HepG2 (cell line): ENCODE measurements around the gene CSNK1A1. TPM values are rescaled to one million over a fixed set of nuclear protein-coding genes. Genes with fewer than 3 reads are reported as not detected.
A peak's percentile ranks its signal among the peaks of the same experiment; 100 is the strongest.

ENCODE experiments used
- GPBP1L1 ChIP-seq: sonication (generic); formaldehyde crosslinking; IDR thresholded peaks from 2 replicates; pipeline ENCODE4 v1.5.0; 2020; ENCODE audit warnings: mild to moderate bottlenecking, missing genetic modification reagents
- JARID2 ChIP-seq: sonication (generic); formaldehyde crosslinking; IDR thresholded peaks from 2 replicates; pipeline ENCODE4 v1.8.1; 2023; ENCODE audit warnings: missing genetic modification reagents, inconsistent platforms; ENCODE audit not compliant: insufficient replicate concordance
- NFE2L1 ChIP-seq: sonication (generic); formaldehyde crosslinking; IDR thresholded peaks from 2 replicates; pipeline ENCODE4 v1.4.0; 2020; ENCODE audit warnings: missing genetic modification reagents, mild to moderate bottlenecking, borderline replicate concordance
- PBX3 ChIP-seq: sonication (generic); formaldehyde crosslinking; IDR thresholded peaks from 2 replicates; pipeline ENCODE4 v1.8.1; 2023; ENCODE audit warnings: missing genetic modification reagents, inconsistent platforms, borderline replicate concordance
- SP1 ChIP-seq, 2 experiments: fragments of 450-650 bp in 1 of 2; sonication (generic) in 1 of 2; formaldehyde crosslinking in 1 of 2; IDR thresholded peaks; 2 replicates each; pipeline versions ENCODE4 v1.4.0 to v1.6.1; 2016 to 2020; ENCODE audit warnings: missing genetic modification reagents in 1 of 2
- SYNCRIP ChIP-seq: fragments of 200-400 bp; formaldehyde crosslinking; IDR thresholded peaks from 2 replicates; pipeline ENCODE4 v1.6.1; 2018; ENCODE audit warnings: mild to moderate bottlenecking, low read depth, low read length; ENCODE audit not compliant: insufficient read depth
- TFDP2 ChIP-seq: sonication (generic); formaldehyde crosslinking; IDR thresholded peaks from 2 replicates; pipeline ENCODE4 v1.4.0; 2020; ENCODE audit warnings: missing genetic modification reagents
- THAP9 ChIP-seq: sonication (generic); formaldehyde crosslinking; IDR thresholded peaks from 2 replicates; pipeline ENCODE4; 2020; ENCODE audit warnings: missing genetic modification reagents, mild to moderate bottlenecking, borderline replicate concordance
- ZBTB1 ChIP-seq: sonication (generic); formaldehyde crosslinking; IDR thresholded peaks from 2 replicates; pipeline ENCODE4 v1.4.0; 2020; ENCODE audit warnings: missing genetic modification reagents, borderline replicate concordance
- ZBTB14 ChIP-seq: sonication (generic); formaldehyde crosslinking; IDR thresholded peaks from 2 replicates; pipeline ENCODE4 v1.4.0; 2020; ENCODE audit warnings: missing genetic modification reagents
- ZBTB7A ChIP-seq: sonication (generic); formaldehyde crosslinking; IDR thresholded peaks from 2 replicates; pipeline ENCODE4 v1.8.0; 2022; ENCODE audit warnings: mild to moderate bottlenecking, missing genetic modification reagents
- ZFAT ChIP-seq: sonication (generic); formaldehyde crosslinking; conservative IDR thresholded peaks from 2 replicates; pipeline ENCODE4 v1.8.1; 2023; ENCODE audit warnings: missing genetic modification reagents, inconsistent platforms
- ZFP62 ChIP-seq: sonication (generic); formaldehyde crosslinking; IDR thresholded peaks from 2 replicates; pipeline ENCODE4 v1.4.0; 2020; ENCODE audit warnings: missing genetic modification reagents
- ZFP82 ChIP-seq: sonication (generic); formaldehyde crosslinking; IDR thresholded peaks from 2 replicates; pipeline ENCODE4 v1.5.1; 2020; ENCODE audit warnings: mild to moderate bottlenecking, missing genetic modification reagents, borderline replicate concordance
- ZFY ChIP-seq: sonication (generic); formaldehyde crosslinking; IDR thresholded peaks from 2 replicates; pipeline ENCODE4 v1.4.0; 2020; ENCODE audit warnings: missing genetic modification reagents
- ZNF619 ChIP-seq: sonication (generic); formaldehyde crosslinking; IDR thresholded peaks from 2 replicates; pipeline ENCODE4 v1.4.0; 2020; ENCODE audit warnings: mild to moderate bottlenecking, missing genetic modification reagents
- ZNF768 ChIP-seq: sonication (generic); formaldehyde crosslinking; IDR thresholded peaks from 2 replicates; pipeline ENCODE4 v1.4.0; 2020; ENCODE audit warnings: missing genetic modification reagents
- ZSCAN25 ChIP-seq: sonication (generic); formaldehyde crosslinking; IDR thresholded peaks from 2 replicates; pipeline ENCODE4 v1.8.0; 2022; ENCODE audit warnings: mild to moderate bottlenecking, missing genetic modification reagents
- polyA plus RNA-seq, 8 experiments: library from polyadenylated mRNA; depleted of rRNA in 3 of 8; stranded (reverse) in 7 of 8; unstranded in 1 of 8; fragments of >200 nt; fragmentation: Illumina TruSeq in 4 of 8; extraction: Trizol in 4 of 8; gene quantifications; 2 replicates each; pipeline versions ENCODE4 v1.2.1 to v1.2.3, GENCODE V29; 2011 to 2016; ENCODE audit warnings: low read depth in 4 of 8, missing spikeins in 1 of 8, mixed read lengths in 1 of 8; ENCODE audit not compliant: insufficient read depth in 1 of 8
- total RNA-seq, 5 experiments: library from RNA; depleted of rRNA; stranded (reverse); fragments of >200 nt; fragmentation: Illumina TruSeq; extraction: Trizol; gene quantifications; 2 replicates each; pipeline ENCODE4 v1.2.3, GENCODE V29; 2016; ENCODE audit warnings: low read depth in 1 of 5
- TF ChIP-seq, protein P1 (sequence below): IDR thresholded peaks from 2 replicates; pipeline ENCODE4 v1.6.1; 2012; ENCODE audit warnings: inconsistent platforms
- TF ChIP-seq, protein P2 (sequence below): sonication (generic); formaldehyde crosslinking; IDR thresholded peaks from 2 replicates; pipeline ENCODE4 v1.5.0; 2020; ENCODE audit warnings: mild to moderate bottlenecking, missing genetic modification reagents

Gene CSNK1A1
- total and polyA plus RNA-seq, 2 of the 13 experiments (the other 11 are each of a cell fraction or from before 2014, with no cell fraction given) = 89.0 to 149 TPM

GRCh38 chr5:149474198-149474597, 77.0 kb downstream of the CSNK1A1 start (continued):
- TF ChIP-seq ZFP62 (CRISPR knock-in tag) (no peak), GPBP1L1 (CRISPR knock-in tag) (no peak), ZBTB14 (CRISPR knock-in tag) (no peak), ZBTB1 (no peak), SYNCRIP (no peak), PBX3 (CRISPR knock-in tag) (no peak), ZFP82 (CRISPR knock-in tag) (no peak), TFDP2 (CRISPR knock-in tag) (peak; percentile 42; the same call in 1 of the 2 replicates), ZSCAN25 (no peak), ZBTB7A (CRISPR knock-in tag) (0 out of 2 replicates have a peak, but pooled peaks have one; percentile 23), NFE2L1 (CRISPR knock-in tag) (no peak), ZNF768 (CRISPR knock-in tag) (0 out of 2 replicates have a peak, but pooled peaks have one; percentile 19), THAP9 (CRISPR knock-in tag) (no peak), ZNF619 (CRISPR knock-in tag) (no peak), JARID2 (CRISPR knock-in tag) (no peak), SP1 (IDR thresholded peaks at IDR 0.05) (no peak), SP1 (CRISPR knock-in tag; IDR thresholded peaks at IDR 0.05) (no peak), ZFY (CRISPR knock-in tag) (peak; percentile 56), ZFAT (CRISPR knock-in tag) (no peak)
- TF ChIP-seq, protein P1, sequence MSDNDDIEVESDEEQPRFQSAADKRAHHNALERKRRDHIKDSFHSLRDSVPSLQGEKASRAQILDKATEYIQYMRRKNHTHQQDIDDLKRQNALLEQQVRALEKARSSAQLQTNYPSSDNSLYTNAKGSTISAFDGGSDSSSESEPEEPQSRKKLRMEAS = peak; percentile 83
- TF ChIP-seq, protein P2, sequence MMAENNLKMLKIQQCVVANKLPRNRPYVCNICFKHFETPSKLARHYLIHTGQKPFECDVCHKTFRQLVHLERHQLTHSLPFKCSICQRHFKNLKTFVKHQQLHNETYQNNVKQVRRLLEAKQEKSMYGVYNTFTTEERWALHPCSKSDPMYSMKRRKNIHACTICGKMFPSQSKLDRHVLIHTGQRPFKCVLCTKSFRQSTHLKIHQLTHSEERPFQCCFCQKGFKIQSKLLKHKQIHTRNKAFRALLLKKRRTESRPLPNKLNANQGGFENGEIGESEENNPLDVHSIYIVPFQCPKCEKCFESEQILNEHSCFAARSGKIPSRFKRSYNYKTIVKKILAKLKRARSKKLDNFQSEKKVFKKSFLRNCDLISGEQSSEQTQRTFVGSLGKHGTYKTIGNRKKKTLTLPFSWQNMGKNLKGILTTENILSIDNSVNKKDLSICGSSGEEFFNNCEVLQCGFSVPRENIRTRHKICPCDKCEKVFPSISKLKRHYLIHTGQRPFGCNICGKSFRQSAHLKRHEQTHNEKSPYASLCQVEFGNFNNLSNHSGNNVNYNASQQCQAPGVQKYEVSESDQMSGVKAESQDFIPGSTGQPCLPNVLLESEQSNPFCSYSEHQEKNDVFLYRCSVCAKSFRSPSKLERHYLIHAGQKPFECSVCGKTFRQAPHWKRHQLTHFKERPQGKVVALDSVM (CRISPR knock-in tag) = peak; percentile 78
